DND-41 (cell line): Measurements from ENCODE around the gene DLX1.

ENCODE experiments used
- CTCF ChIP-seq: IDR thresholded peaks from 2 replicates; pipeline ENCODE4 v1.5.1; 2012; ENCODE audit warnings: borderline replicate concordance, low read length, moderate library complexity, mild to moderate bottlenecking; ENCODE audit not compliant: poor library complexity, severe bottlenecking; ENCODE audit errors: extremely low read depth
- EZH2 ChIP-seq: IDR thresholded peaks from 3 replicates; pipeline ENCODE4 v1.6.1; 2012; ENCODE audit warnings: borderline replicate concordance, low read depth, mild to moderate bottlenecking, moderate library complexity, low read length, inconsistent platforms; ENCODE audit not compliant: severe bottlenecking

- TF ChIP-seq CTCF (no peak), EZH2 (no peak)
Measured at GRCh38 chr2:172082105-172082943, 3.0 kb upstream of the DLX1 start.
